GM12873 (cell line): ENCODE results near the gene TEX30.

Source experiments
- CTCF ChIP-seq: IDR thresholded peaks from 2 replicates; pipeline ENCODE4 v1.5.1; 2012; ENCODE audit warnings: low read depth, mild to moderate bottlenecking, moderate library complexity, low read length, control low read depth; ENCODE audit not compliant: insufficient read depth; ENCODE audit errors: missing control alignments

TEX30 gene

GRCh38 chr13:102812611-102813287, 39.2 kb upstream of the TEX30 start:
- TF ChIP-seq CTCF: no peak

- no peak for TF ChIP-seq CTCF
These were observed 34.1 kb upstream of the TEX30 start for GRCh38 chr13:102807699-102808098.

- TF ChIP-seq CTCF: no peak
These were observed 32.1 kb upstream of the TEX30 start for GRCh38 chr13:102805680-102806079.

- TF ChIP-seq CTCF: peak; percentile 77
These were observed 26.8 kb upstream of the TEX30 start for GRCh38 chr13:102800145-102801041.

GRCh38 chr13:102799426-102800144, 26.0 kb upstream of the TEX30 start:
- TF ChIP-seq CTCF: no peak

- TF ChIP-seq CTCF: no peak
These were observed 25.2 kb upstream of the TEX30 start, which contains the start of the genes BIVM and POGLUT2 for GRCh38 chr13:102798581-102799425. TSS of gene BIVM (plus strand) at chr13:102799119. CDS start at chr13:102807268, 8,149 bp downstream. TSS of gene POGLUT2 (minus strand) at chr13:102798976. CDS start at chr13:102798670, 306 bp downstream.
